Prostate gland (tissue), 2 donors: Measurements from ENCODE around the gene OR2L13. TPM values are rescaled to one million over a fixed set of nuclear protein-coding genes. Genes with fewer than 3 reads are reported as not detected.

Experiments
- DNase-seq: peaks from one replicate; pipeline ENCODE4 v3.0.0-alpha.2; 2019; ENCODE audit warnings: low spot score
- H3K27ac ChIP-seq, 2 donors: fragments of 200-600 bp; sonication (generic); 2 replicates each; pipeline ENCODE4 v1.5.1; 2017 to 2019
- H3K27me3 ChIP-seq: fragments of 200-600 bp; sonication (generic); replicated peaks from 2 replicates; pipeline ENCODE4 v1.5.1; 2019; ENCODE audit not compliant: insufficient read depth
- H3K36me3 ChIP-seq, 2 donors: fragments of 200-600 bp; sonication (generic); 1 replicate in 1 of 2; 2 replicates in 1 of 2; pipeline versions ENCODE4 v1.5.1 to v1.8.1; 2017 to 2019
- H3K4me1 ChIP-seq: fragments of 200-600 bp; sonication (generic); replicated peaks from 2 replicates; pipeline ENCODE4 v1.5.1; 2019
- H3K4me3 ChIP-seq, 2 donors: fragments of 200-600 bp; sonication (generic); 2 replicates each; pipeline ENCODE4 v1.5.1; 2017 to 2019
- H3K9me3 ChIP-seq: fragments of 200-600 bp; sonication (generic); 2 replicates; pipeline ENCODE4 v1.5.1; 2017
- POLR2A ChIP-seq: fragments of 450-650 bp; IDR thresholded peaks from one replicate; pipeline ENCODE4 v1.6.1; 2016; ENCODE audit warnings: antibody characterized with exemption, mild to moderate bottlenecking
- POLR2AphosphoS5 ChIP-seq: sonication (generic); formaldehyde crosslinking; IDR thresholded peaks from one replicate; pipeline ENCODE4 v1.6.1; 2017; ENCODE audit warnings: antibody characterized with exemption
- WGBS: methylation state at CpG from one replicate; pipeline ENCODE4 v1.1.5; 2018; 5-methylcytosine and 5-hydroxymethylcytosine counted together
- intact Hi-C: fragments of 100-400 bp; cut with DNase I; formaldehyde crosslinking; loops from one replicate; pipeline ENCODE4 v1.14.2; 2022
- total RNA-seq, 2 donors: library from RNA; depleted of rRNA; stranded (reverse); fragments of >200 nt; gene quantifications; one replicate each; pipeline ENCODE4 v1.1.0, GENCODE V29; 2016
- TF ChIP-seq, protein P1 (sequence below), 4 experiments: fragments of 200-600 bp in 2 of 4; fragments of 450-650 bp in 2 of 4; sonication (generic) in 2 of 4; IDR thresholded peaks; 1 replicate in 3 of 4; 2 replicates in 1 of 4; pipeline ENCODE4 v1.5.1; 2016 to 2019; ENCODE audit warnings: antibody characterized with exemption in 4 of 4, mild to moderate bottlenecking in 2 of 4, moderate library complexity in 2 of 4

OR2L13 gene
- total RNA-seq, 2 donors from 2014 or later, result not detected

DNA sequence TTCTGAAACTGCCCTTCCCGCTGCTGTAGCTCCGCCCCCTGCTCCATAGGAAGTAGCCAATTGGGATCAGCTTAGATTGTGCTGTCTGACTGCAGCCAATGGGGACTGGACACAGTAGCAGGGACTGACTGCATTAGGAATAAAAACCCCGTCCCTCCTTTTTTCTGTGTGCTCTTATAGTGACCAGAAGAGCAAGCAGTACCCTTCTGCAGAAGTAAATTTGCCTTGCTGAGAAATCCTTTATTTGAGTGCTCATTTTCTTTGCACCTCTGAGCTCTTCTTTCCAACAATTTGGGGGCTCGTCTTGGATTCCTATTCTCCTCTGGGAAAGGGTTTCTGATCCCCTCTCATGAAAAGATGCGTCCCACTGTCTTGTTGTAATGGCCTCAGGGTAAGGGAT is 16.2 kb downstream of the OR2L13 start:
- no peaks in the 10 kb centered on the region for H3K36me3 ChIP-seq
- no peak overlapping the region for H3K4me3 ChIP-seq
- intact Hi-C loops, result no loop called here
- H3K4me1 ChIP-seq, result no peaks in the 10 kb centered on the region
- no peak overlapping the region for H3K27ac ChIP-seq
- 93% methylated on average over 5 of the region's 5 CpGs for WGBS
- no peak for DNase-seq
- H3K27me3 ChIP-seq, result no peaks in the 10 kb centered on the region
- H3K9me3 ChIP-seq, result no peaks in the 10 kb centered on the region
- TF ChIP-seq POLR2A (no peak), POLR2AphosphoS5 (no peak)
- TF ChIP-seq, protein P1, sequence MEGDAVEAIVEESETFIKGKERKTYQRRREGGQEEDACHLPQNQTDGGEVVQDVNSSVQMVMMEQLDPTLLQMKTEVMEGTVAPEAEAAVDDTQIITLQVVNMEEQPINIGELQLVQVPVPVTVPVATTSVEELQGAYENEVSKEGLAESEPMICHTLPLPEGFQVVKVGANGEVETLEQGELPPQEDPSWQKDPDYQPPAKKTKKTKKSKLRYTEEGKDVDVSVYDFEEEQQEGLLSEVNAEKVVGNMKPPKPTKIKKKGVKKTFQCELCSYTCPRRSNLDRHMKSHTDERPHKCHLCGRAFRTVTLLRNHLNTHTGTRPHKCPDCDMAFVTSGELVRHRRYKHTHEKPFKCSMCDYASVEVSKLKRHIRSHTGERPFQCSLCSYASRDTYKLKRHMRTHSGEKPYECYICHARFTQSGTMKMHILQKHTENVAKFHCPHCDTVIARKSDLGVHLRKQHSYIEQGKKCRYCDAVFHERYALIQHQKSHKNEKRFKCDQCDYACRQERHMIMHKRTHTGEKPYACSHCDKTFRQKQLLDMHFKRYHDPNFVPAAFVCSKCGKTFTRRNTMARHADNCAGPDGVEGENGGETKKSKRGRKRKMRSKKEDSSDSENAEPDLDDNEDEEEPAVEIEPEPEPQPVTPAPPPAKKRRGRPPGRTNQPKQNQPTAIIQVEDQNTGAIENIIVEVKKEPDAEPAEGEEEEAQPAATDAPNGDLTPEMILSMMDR (IDR thresholded peaks at IDR 0.05), result no peak

DNA sequence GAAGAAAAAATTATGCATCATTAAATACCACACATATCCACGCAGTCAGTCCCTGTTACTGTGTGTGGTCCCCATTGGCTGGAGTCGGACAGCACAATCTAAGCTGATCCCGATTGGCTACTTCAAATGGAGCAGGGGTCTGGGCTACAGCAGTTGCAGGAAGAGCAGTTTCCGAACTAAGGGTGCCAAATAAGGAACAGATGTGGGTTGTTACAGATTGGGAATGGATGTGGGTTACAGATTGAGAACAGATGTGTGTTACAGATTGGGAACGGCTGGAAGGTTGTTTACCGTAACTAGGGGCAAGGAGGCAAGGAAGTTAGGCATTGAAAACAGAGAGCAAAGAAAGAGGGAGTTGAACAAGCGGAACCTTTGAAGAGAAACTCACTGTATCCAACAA is 19.9 kb downstream of the OR2L13 start:
- DNase-seq, result no peak
- WGBS, result 77% methylated on average over 7 of the region's 7 CpGs
- no peak for TF ChIP-seq POLR2A
- TF ChIP-seq, protein P1 (IDR thresholded peaks at IDR 0.05), result no peak
- no peak for TF ChIP-seq POLR2AphosphoS5
- no peaks in the 10 kb centered on the region for H3K27me3 ChIP-seq
- no peaks in the 10 kb centered on the region for H3K4me1 ChIP-seq
- H3K36me3 ChIP-seq, result no peaks in the 10 kb centered on the region
- H3K27ac ChIP-seq, result no peak overlapping the region
- H3K9me3 ChIP-seq, result no peaks in the 10 kb centered on the region
- intact Hi-C loops, result no loop called here
- no peak overlapping the region for H3K4me3 ChIP-seq

DNA sequence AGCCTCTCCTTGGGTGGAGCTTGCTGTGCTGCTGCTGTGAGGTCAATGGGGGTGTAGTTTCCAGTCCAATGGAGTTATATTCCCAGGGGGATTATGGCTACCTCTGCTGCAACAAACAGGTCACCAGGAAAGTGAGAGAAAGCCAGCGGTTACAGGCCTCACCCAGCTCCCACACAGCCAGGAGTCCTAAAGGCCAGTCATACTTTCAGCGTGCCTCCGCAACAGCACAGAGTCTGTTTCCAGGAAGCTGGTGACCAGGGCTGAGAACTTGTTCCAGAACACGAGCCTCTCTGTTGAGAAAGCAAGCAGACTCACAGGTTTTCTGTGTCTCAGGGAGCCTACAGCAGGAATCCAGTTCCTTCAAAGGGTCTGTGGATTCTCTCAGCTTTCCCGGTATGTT is 32.7 kb downstream of the OR2L13 start:
- no peak for DNase-seq
- TF ChIP-seq POLR2A (no peak), POLR2AphosphoS5 (no peak)
- TF ChIP-seq, protein P1 (IDR thresholded peaks at IDR 0.05), result no peak
- Histone ChIP-seq H3K9me3 (no peaks in the 10 kb centered on the region), H3K27ac (no peak overlapping the region), H3K36me3 (no peaks in the 10 kb centered on the region), H3K27me3 (no peaks in the 10 kb centered on the region), H3K4me3 (no peak overlapping the region), H3K4me1 (no peaks in the 10 kb centered on the region)
- intact Hi-C loops, result no loop called here
- WGBS, result 83% methylated on average over 5 of the region's 5 CpGs

DNA sequence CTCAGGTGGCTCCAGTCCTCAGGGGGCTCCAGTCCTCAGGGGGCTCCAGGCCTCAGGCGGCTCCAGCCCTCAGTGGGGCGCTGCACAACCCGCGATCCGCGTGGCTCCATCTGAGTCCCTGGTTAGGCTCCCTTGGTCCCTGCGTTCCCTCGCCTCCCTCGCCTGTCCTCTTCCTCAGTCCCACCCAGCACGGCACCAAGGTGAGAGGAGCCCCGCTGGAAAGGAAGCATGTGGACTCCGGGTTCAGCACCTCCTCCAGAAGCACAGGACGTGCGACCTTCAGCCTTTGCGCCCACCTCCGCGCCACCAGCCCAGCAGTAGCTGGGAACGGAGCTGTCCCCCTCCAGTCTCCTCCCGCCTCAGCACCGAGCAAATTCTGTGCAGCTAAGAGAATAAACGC is 41.8 kb downstream of the OR2L13 start:
- Histone ChIP-seq H3K36me3 (no peaks in the 10 kb centered on the region), H3K9me3 (no peaks in the 10 kb centered on the region), H3K4me1 (no peaks in the 10 kb centered on the region), H3K4me3 (no peak overlapping the region), H3K27ac (no peak overlapping the region), H3K27me3 (no peaks in the 10 kb centered on the region)
- 82% methylated on average over 21 of the region's 21 CpGs for WGBS
- DNase-seq, result no peak
- intact Hi-C loops, result no loop called here
- TF ChIP-seq, protein P1 (IDR thresholded peaks at IDR 0.05), result no peak
- TF ChIP-seq POLR2AphosphoS5 (no peak), POLR2A (no peak)

DNA sequence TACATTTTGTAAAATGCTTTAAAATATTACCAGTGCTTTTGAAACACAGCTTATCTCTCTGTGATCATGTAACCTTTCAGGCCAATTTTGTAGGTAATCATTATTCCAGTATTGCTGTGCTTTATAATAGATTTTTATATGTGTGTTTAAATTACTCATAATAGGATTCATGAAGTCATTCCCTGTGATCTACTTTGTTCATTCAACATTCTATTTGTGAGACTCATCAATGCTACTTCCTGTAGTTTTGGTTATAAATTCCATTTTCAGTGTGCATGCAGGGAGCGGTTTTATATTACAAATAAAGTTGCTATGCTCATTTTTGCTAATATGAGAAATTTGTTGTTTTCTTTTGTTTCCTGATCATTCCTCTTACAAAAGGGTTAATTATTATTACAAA is 45.9 kb downstream of the OR2L13 start:
- WGBS, result 73% methylated on average over 1 of the region's 1 CpG

More for the DNA sequence above, 45.9 kb downstream of the OR2L13 start:
- no peaks in the 10 kb centered on the region for H3K9me3 ChIP-seq
- H3K4me1 ChIP-seq, result no peaks in the 10 kb centered on the region
- intact Hi-C loops, result no loop called here
- TF ChIP-seq POLR2A, result no peak
- TF ChIP-seq, protein P1 (IDR thresholded peaks at IDR 0.05), result no peak
- TF ChIP-seq POLR2AphosphoS5, result no peak
- H3K27me3 ChIP-seq, result no peaks in the 10 kb centered on the region
- no peak for DNase-seq
- H3K4me3 ChIP-seq, result no peak overlapping the region
- H3K27ac ChIP-seq, result no peak overlapping the region
- no peaks in the 10 kb centered on the region for H3K36me3 ChIP-seq
